ENCODE results near the gene TBC1D3C. TPM values are rescaled to one million over a fixed set of nuclear protein-coding genes. Genes with fewer than 3 reads are reported as not detected.

The TBC1D3C gene
- not detected in 2 replicates for total RNA-seq

GRCh38 chr17:38068534-38068933 lies at the start of gene TBC1D3C:
Gene TBC1D3C, minus strand, starts transcription at chr17:38068634. Its CDS starts 1,568 bp downstream, at chr17:38067066.

Other genes with a start within 250 kb of the TBC1D3C start
- not detected in 2 replicates for gene TBC1D3K, start 144.2 kb downstream of the TBC1D3C start, total RNA-seq
- gene TBC1D3L, start 79.6 kb downstream of the TBC1D3C start, total RNA-seq: 1.3 and 3.4 TPM in 2 replicates
- gene TBC1D3D, start 64.7 kb downstream of the TBC1D3C start, total RNA-seq: not detected in 2 replicates
- not detected in 2 replicates for gene TBC1D3E, start 59.3 kb upstream of the TBC1D3C start, total RNA-seq
- not detected in 2 replicates for gene TBC1D3, start 123.9 kb upstream of the TBC1D3C start, total RNA-seq
- gene MRPL45, start 228.5 kb upstream of the TBC1D3C start, total RNA-seq: 23.7 and 28.8 TPM in 2 replicates